LNCaP clone FGC (cell line): ENCODE data around the gene ITGAD.

Source experiments
- DNase-seq: peaks from one replicate; pipeline ENCODE4 v3.0.0-alpha.2; 2011; ENCODE audit warnings: low read depth
- H3K4me3 ChIP-seq: 2 replicates; pipeline ENCODE4 v1.5.1; 2011; ENCODE audit warnings: mild to moderate bottlenecking, low read depth, low read length, control low read depth
- CTCF ChIP-seq: IDR thresholded peaks from 2 replicates; pipeline ENCODE4 v1.5.1; 2012; ENCODE audit warnings: mild to moderate bottlenecking; ENCODE audit not compliant: control insufficient read depth, insufficient read depth; ENCODE audit errors: extremely low read depth

Gene ITGAD

GRCh38 chr16:31393056-31393455 is at the start of gene ITGAD:
ITGAD (plus strand) TSS chr16:31393335; CDS start chr16:31393361, 26 bp downstream.
- no peak within 1 kb of the TSS for H3K4me3 ChIP-seq
- DNase-seq, result no peak
- TF ChIP-seq CTCF, result no peak

- no peak for DNase-seq
- TF ChIP-seq CTCF, result no peak
- H3K4me3 ChIP-seq, result no peak overlapping the region
Observed at GRCh38 chr16:31344712-31345111, 48.4 kb upstream of the ITGAD start.

- DNase-seq, result no peak
- no peak for TF ChIP-seq CTCF
- H3K4me3 ChIP-seq, result no peak overlapping the region
Observed at GRCh38 chr16:31347445-31347844, 45.7 kb upstream of the ITGAD start.

- TF ChIP-seq CTCF, result no peak
- no peak overlapping the region for H3K4me3 ChIP-seq
- DNase-seq, result no peak
Observed at GRCh38 chr16:31348579-31348978, 44.6 kb upstream of the ITGAD start.

- H3K4me3 ChIP-seq, result no peak overlapping the region
- no peak for TF ChIP-seq CTCF
- no peak for DNase-seq
Observed at GRCh38 chr16:31350275-31351005, 42.7 kb upstream of the ITGAD start.

- DNase-seq, result no peak
- no peak for TF ChIP-seq CTCF
- no peak overlapping the region for H3K4me3 ChIP-seq
Observed at GRCh38 chr16:31351246-31351941, 41.7 kb upstream of the ITGAD start.
